SK-N-SH (cell line): ENCODE measurements around the gene PLPP6. TPM values are rescaled to one million over a fixed set of nuclear protein-coding genes. Genes with fewer than 3 reads are reported as not detected.

Experiments used
- CTCF ChIA-PET: fragments of 300-600, 350-600 bp; formaldehyde crosslinking; extraction: SDS; loops from one replicate; lab custom pipeline; 2021; lab: Yijun Ruan, JAX
- POLR2A ChIA-PET: fragments of 350-600 bp; sonication (Branson Sonifier 250); formaldehyde crosslinking; extraction: SDS; loops from one replicate; lab custom pipeline; 2020; ENCODE audit warnings: antibody characterized with exemption, inconsistent platforms; lab: Yijun Ruan, JAX
- DNase-seq: peaks from one replicate; pipeline ENCODE4 v3.0.0; 2012
- H2AFZ ChIP-seq: fragments of 200-600 bp; sonication (generic); 2 replicates; pipeline ENCODE4 v1.8.1; 2016; ENCODE audit warnings: antibody characterized with exemption, mild to moderate bottlenecking, low read depth
- H3F3A ChIP-seq: fragments of 200-600 bp; sonication (generic); replicated peaks from 2 replicates; pipeline ENCODE3; 2016; ENCODE audit warnings: antibody characterized with exemption, mild to moderate bottlenecking; ENCODE audit not compliant: insufficient read depth
- H3K27ac ChIP-seq, 2 experiments: fragments of 200-500 bp in 1 of 2; fragments of 200-600 bp in 1 of 2; sonication (Bioruptor generic) in 1 of 2; sonication (generic), shearing (Covaris generic) in 1 of 2; 2 replicates each; pipeline versions ENCODE4 v1.5.1 to v1.6.1; 2014 to 2016; ENCODE audit warnings: low read depth in 2 of 2, inconsistent platforms in 1 of 2, low read length in 1 of 2, mild to moderate bottlenecking in 1 of 2, mixed read lengths in 1 of 2
- H3K27me3 ChIP-seq: fragments of 200-600 bp; sonication (generic), shearing (Covaris generic); 2 replicates; pipeline ENCODE4 v1.6.1; 2016; ENCODE audit warnings: mixed run types; ENCODE audit not compliant: insufficient read depth
- H3K36me3 ChIP-seq, 2 experiments: fragments of 200-500 bp in 1 of 2; fragments of 200-600 bp in 1 of 2; sonication (Bioruptor generic) in 1 of 2; sonication (generic) in 1 of 2; replicated peaks in 1 of 2; 2 replicates each; pipeline versions ENCODE3 to v1.5.1; 2014 to 2016; ENCODE audit warnings: low read length in 1 of 2, mild to moderate bottlenecking in 1 of 2; ENCODE audit not compliant: insufficient read depth in 2 of 2, control insufficient read depth in 1 of 2
- H3K4me1 ChIP-seq, 2 experiments: fragments of 200-500 bp in 1 of 2; fragments of 200-600 bp in 1 of 2; sonication (Bioruptor generic) in 1 of 2; sonication (generic), shearing (Covaris generic) in 1 of 2; 2 replicates each; pipeline versions ENCODE4 v1.5.1 to v1.6.1; 2014 to 2016; ENCODE audit warnings: low read depth in 1 of 2, low read length in 1 of 2, mixed run types in 1 of 2; ENCODE audit not compliant: insufficient read depth in 2 of 2, control insufficient read depth in 1 of 2
- H3K4me2 ChIP-seq: fragments of 200-600 bp; sonication (generic), shearing (Covaris generic); 2 replicates; pipeline ENCODE4 v1.6.1; 2017; ENCODE audit warnings: mixed run types
- H3K4me3 ChIP-seq, 2 experiments: fragments of 200-500 bp in 1 of 2; fragments of 200-600 bp in 1 of 2; sonication (Bioruptor generic) in 1 of 2; sonication (generic), shearing (Covaris generic) in 1 of 2; 2 replicates each; pipeline versions ENCODE4 v1.5.1 to v1.8.1; 2014 to 2016; ENCODE audit warnings: low read depth in 2 of 2, inconsistent platforms in 1 of 2, low read length in 1 of 2, mild to moderate bottlenecking in 1 of 2, mixed read lengths in 1 of 2, moderate library complexity in 1 of 2
- H3K79me2 ChIP-seq: fragments of 200-600 bp; sonication (generic); 2 replicates; pipeline ENCODE4 v1.8.1; 2017; ENCODE audit warnings: mild to moderate bottlenecking; ENCODE audit not compliant: insufficient read depth
- H3K9ac ChIP-seq: fragments of 200-600 bp; sonication (generic); 2 replicates; pipeline ENCODE4 v1.6.1; 2017; ENCODE audit warnings: mixed run types
- H3K9me2 ChIP-seq: fragments of 200-600 bp; sonication (generic); 2 replicates; pipeline ENCODE4 v1.6.1; 2017; ENCODE audit warnings: mixed run types
- H3K9me3 ChIP-seq: fragments of 200-600 bp; sonication (generic); 2 replicates; pipeline ENCODE4 v1.6.1; 2017; ENCODE audit warnings: mixed run types, mild to moderate bottlenecking, moderate library complexity
- H4K20me1 ChIP-seq: fragments of 200-600 bp; sonication (generic); 2 replicates; pipeline ENCODE4 v1.6.1; 2017; ENCODE audit warnings: mild to moderate bottlenecking, mixed run types; ENCODE audit not compliant: insufficient read depth
- ELF1 ChIP-seq: IDR thresholded peaks from 2 replicates; pipeline ENCODE4 v1.4.0; 2012
- EZH2phosphoT487 ChIP-seq: fragments of 200-600 bp; sonication (generic); IDR thresholded peaks from 2 replicates; pipeline ENCODE4 v1.6.1; 2017; ENCODE audit warnings: low read depth, mixed run types, mild to moderate bottlenecking, antibody characterized with exemption, moderate library complexity, borderline replicate concordance
- FOSL2 ChIP-seq: IDR thresholded peaks from 2 replicates; pipeline ENCODE4 v1.4.0; 2012; ENCODE audit warnings: low read depth, mild to moderate bottlenecking, moderate library complexity, borderline replicate concordance
- FOXJ3 ChIP-seq: sonication (generic); formaldehyde crosslinking; IDR thresholded peaks from 2 replicates; pipeline ENCODE4 v1.5.1; 2020; ENCODE audit warnings: mild to moderate bottlenecking, missing genetic modification reagents
- GABPA ChIP-seq: IDR thresholded peaks from 2 replicates; pipeline ENCODE4 v1.4.0; 2012; ENCODE audit warnings: low read depth, mild to moderate bottlenecking
- JUND ChIP-seq: IDR thresholded peaks from 2 replicates; pipeline ENCODE4 v1.4.0; 2012
- MXI1 ChIP-seq: IDR thresholded peaks from 2 replicates; pipeline ENCODE4 v1.6.1; 2012; ENCODE audit warnings: mild to moderate bottlenecking, low read depth, low read length, improper control_type of control experiment
- NFIC ChIP-seq: IDR thresholded peaks from 2 replicates; pipeline ENCODE4 v1.4.0; 2012; ENCODE audit warnings: borderline replicate concordance
- NRF1 ChIP-seq: IDR thresholded peaks from 2 replicates; pipeline ENCODE4 v1.6.1; 2012; ENCODE audit warnings: low read depth, mild to moderate bottlenecking, low read length
- POLR2AphosphoS5 ChIP-seq: IDR thresholded peaks from 2 replicates; pipeline ENCODE4 v1.6.1; 2012; ENCODE audit warnings: low read depth, low read length
- RFX5 ChIP-seq: IDR thresholded peaks from 2 replicates; pipeline ENCODE4 v1.6.1; 2012; ENCODE audit warnings: mild to moderate bottlenecking, improper control_type of control experiment, low read length
- SMC3 ChIP-seq: IDR thresholded peaks from 2 replicates; pipeline ENCODE4 v1.6.1; 2012; ENCODE audit warnings: low read depth, low read length, improper control_type of control experiment
- TAF1 ChIP-seq: IDR thresholded peaks from 2 replicates; pipeline ENCODE4 v1.6.1; 2012; ENCODE audit warnings: low read depth, mild to moderate bottlenecking, low read length, moderate library complexity, borderline replicate concordance
- TCF12 ChIP-seq: IDR thresholded peaks from 2 replicates; pipeline ENCODE4 v1.4.0; 2012
- WGBS: methylation state at CpG from one replicate; pipeline ENCODE4 v1.1.6; 2017; ENCODE audit warnings: low lambda C conversion rate; 5-methylcytosine and 5-hydroxymethylcytosine counted together
- polyA plus RNA-seq, 3 experiments: library from polyadenylated mRNA; depleted of rRNA; stranded (reverse); fragments of >200 nt; gene quantifications; 2 replicates each; pipeline ENCODE4 v1.2.3, GENCODE V29; 2012
- TF ChIP-seq, protein P1 (sequence below): IDR thresholded peaks from 2 replicates; pipeline ENCODE4 v1.4.0; 2012; ENCODE audit warnings: low read depth
- TF ChIP-seq, protein P2 (sequence below): IDR thresholded peaks from 2 replicates; pipeline ENCODE4 v1.6.1; 2012; ENCODE audit warnings: mild to moderate bottlenecking, low read depth, low read length, moderate library complexity
- TF ChIP-seq, protein P3 (sequence below): fragments of 150-350 bp; IDR thresholded peaks from 2 replicates; pipeline ENCODE4 v1.6.1; 2017; ENCODE audit warnings: antibody characterized with exemption, low read length, low read depth, borderline replicate concordance
- TF ChIP-seq, protein P4 (sequence below): fragments of 150-350 bp; IDR thresholded peaks from 2 replicates; pipeline ENCODE4 v1.6.1; 2016; ENCODE audit warnings: mild to moderate bottlenecking, low read depth, low read length

Gene PLPP6
- polyA plus RNA-seq, 1 of the 3 experiments (the other 2 are of a cell fraction), result 8.8 TPM

DNA sequence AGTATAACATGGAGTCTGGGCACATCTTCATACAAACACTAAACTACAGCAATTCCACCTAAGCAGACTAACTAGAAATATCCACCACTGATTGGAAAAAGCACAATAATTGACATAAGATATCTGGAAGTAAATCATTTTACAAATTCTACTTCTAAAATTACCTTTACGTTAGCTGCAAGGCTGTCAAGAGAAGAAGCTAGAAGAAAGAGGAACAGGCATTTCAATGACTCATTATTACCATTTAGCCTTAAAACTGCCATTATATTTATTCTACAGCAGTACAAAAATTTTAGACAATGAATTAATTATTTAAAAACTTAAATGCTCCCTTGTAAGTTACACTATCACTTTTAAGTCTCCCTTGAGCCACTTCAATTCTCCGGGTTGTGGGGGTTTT lies 43.4 kb upstream of the PLPP6 start (continued):
- TF ChIP-seq POLR2AphosphoS5, result no peak
- no peak for TF ChIP-seq ELF1

DNA sequence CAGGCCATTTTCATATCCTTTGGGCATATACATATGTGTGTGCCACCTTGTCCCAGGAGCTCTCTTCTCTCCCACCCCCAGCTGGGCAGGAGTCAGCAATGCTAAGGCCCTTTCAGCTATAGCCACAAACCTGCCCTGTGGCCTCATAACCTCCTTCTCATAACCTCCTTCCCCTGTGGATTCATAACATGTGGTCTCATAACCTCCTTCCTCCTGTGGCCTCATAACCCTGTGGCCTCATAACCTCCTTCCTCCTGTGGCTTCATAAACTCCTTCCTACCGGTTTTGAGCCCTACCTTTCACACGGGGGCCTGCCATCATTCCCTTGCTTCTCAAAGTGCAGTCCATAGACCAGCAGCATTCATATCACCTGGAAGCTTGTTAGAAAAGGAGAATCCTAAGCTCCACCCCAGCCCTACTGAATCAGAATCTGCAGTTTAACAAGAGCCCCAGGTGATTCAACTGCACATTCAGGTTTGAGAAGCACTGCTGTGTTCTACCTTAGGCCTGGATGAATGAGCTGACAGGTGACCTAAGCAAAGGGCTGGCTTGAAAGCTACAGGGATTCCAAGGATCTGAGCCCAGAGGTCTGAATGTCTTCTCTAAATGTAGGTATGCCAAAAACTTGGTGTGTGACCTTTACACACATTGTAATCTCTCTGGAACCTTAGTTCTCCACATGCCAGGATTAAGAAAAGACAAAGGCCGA lies 41.9 kb upstream of the PLPP6 start:
- H3F3A ChIP-seq, result no peaks in the 10 kb centered on the region

DNA sequence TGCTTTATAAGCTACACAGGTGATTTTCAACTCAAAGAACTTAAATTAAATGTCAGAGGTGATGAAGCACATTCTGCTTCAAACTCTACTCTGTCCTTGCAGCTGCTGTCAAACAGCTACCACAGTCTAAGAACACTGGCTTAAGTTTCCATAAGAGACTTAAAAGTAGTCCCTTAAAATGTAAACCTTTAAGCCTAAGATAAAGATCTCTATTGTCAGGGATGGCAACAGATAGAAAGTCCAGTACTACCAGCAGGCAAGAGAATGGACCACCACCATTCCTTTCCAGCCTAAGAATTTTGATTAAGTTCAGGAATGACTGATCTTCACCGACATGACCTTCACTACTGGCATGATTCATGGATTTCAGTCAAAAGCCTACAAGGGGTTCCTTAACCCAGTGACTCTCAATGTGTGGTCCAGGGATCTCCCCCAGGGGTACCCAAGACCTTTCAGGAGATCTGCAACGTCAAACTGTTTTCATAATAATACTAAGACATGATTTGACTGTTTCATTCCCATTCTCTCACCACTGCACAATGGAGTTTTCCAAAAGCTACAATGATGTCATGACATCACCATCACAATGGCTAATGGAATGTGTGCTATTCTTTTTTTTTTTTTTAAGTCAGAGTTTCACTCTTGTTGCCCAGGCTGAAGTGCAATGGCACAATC lies 41.1 kb upstream of the PLPP6 start:
- no peaks in the 10 kb centered on the region for H3K79me2 ChIP-seq
- WGBS, result 71% methylated on average over 2 of the region's 2 CpGs
- no peaks in the 10 kb centered on the region for H3K36me3 ChIP-seq
- no peaks in the 10 kb centered on the region for H3K9me3 ChIP-seq
- H2AFZ ChIP-seq, result no peak overlapping the region
- H3F3A ChIP-seq, result no peaks in the 10 kb centered on the region
- H3K4me3 ChIP-seq, result no peak overlapping the region
- H3K27ac ChIP-seq, result no peak overlapping the region
- no peak for DNase-seq
- TF ChIP-seq, protein P1, sequence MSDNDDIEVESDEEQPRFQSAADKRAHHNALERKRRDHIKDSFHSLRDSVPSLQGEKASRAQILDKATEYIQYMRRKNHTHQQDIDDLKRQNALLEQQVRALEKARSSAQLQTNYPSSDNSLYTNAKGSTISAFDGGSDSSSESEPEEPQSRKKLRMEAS, result no peak
- TF ChIP-seq GABPA, result no peak
- TF ChIP-seq FOSL2, result no peak
- no peak for TF ChIP-seq EZH2phosphoT487
- TF ChIP-seq, protein P2, sequence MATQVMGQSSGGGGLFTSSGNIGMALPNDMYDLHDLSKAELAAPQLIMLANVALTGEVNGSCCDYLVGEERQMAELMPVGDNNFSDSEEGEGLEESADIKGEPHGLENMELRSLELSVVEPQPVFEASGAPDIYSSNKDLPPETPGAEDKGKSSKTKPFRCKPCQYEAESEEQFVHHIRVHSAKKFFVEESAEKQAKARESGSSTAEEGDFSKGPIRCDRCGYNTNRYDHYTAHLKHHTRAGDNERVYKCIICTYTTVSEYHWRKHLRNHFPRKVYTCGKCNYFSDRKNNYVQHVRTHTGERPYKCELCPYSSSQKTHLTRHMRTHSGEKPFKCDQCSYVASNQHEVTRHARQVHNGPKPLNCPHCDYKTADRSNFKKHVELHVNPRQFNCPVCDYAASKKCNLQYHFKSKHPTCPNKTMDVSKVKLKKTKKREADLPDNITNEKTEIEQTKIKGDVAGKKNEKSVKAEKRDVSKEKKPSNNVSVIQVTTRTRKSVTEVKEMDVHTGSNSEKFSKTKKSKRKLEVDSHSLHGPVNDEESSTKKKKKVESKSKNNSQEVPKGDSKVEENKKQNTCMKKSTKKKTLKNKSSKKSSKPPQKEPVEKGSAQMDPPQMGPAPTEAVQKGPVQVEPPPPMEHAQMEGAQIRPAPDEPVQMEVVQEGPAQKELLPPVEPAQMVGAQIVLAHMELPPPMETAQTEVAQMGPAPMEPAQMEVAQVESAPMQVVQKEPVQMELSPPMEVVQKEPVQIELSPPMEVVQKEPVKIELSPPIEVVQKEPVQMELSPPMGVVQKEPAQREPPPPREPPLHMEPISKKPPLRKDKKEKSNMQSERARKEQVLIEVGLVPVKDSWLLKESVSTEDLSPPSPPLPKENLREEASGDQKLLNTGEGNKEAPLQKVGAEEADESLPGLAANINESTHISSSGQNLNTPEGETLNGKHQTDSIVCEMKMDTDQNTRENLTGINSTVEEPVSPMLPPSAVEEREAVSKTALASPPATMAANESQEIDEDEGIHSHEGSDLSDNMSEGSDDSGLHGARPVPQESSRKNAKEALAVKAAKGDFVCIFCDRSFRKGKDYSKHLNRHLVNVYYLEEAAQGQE, result no peak
- no peak for TF ChIP-seq NFIC
- TF ChIP-seq TCF12, result no peak
- TF ChIP-seq SMC3, result no peak
- TF ChIP-seq MXI1, result no peak
- no peak for TF ChIP-seq NRF1
- TF ChIP-seq, protein P3, sequence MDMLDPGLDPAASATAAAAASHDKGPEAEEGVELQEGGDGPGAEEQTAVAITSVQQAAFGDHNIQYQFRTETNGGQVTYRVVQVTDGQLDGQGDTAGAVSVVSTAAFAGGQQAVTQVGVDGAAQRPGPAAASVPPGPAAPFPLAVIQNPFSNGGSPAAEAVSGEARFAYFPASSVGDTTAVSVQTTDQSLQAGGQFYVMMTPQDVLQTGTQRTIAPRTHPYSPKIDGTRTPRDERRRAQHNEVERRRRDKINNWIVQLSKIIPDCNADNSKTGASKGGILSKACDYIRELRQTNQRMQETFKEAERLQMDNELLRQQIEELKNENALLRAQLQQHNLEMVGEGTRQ, result no peak
- no peak for TF ChIP-seq TAF1
- no peak for TF ChIP-seq RFX5
- TF ChIP-seq, protein P4, sequence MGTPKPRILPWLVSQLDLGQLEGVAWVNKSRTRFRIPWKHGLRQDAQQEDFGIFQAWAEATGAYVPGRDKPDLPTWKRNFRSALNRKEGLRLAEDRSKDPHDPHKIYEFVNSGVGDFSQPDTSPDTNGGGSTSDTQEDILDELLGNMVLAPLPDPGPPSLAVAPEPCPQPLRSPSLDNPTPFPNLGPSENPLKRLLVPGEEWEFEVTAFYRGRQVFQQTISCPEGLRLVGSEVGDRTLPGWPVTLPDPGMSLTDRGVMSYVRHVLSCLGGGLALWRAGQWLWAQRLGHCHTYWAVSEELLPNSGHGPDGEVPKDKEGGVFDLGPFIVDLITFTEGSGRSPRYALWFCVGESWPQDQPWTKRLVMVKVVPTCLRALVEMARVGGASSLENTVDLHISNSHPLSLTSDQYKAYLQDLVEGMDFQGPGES, result no peak
- no peaks in the 10 kb centered on the region for H3K4me1 ChIP-seq
- no peaks in the 10 kb centered on the region for H3K9me2 ChIP-seq
- no peak overlapping the region for H3K4me2 ChIP-seq
- ChIA-PET POLR2A (no interaction called here), CTCF (interaction anchor here (2.0 kb wide), 1 partner anchor 19 kb away, joined by 7 read pairs; no protein-coding TSS in a partner anchor)
- H3K9ac ChIP-seq, result no peak overlapping the region
- H3K27me3 ChIP-seq, result no peaks in the 10 kb centered on the region
- no peaks in the 10 kb centered on the region for H4K20me1 ChIP-seq

More for the DNA sequence above, 41.9 kb upstream of the PLPP6 start:
- Histone ChIP-seq H3K9me3 (no peaks in the 10 kb centered on the region), H2AFZ (no peak overlapping the region), H3K79me2 (no peaks in the 10 kb centered on the region), H3K9ac (no peak overlapping the region), H3K4me3 (no peak overlapping the region), H3K27me3 (no peaks in the 10 kb centered on the region), H4K20me1 (no peaks in the 10 kb centered on the region), H3K4me1 (no peaks in the 10 kb centered on the region), H3K27ac (no peak overlapping the region), H3K4me2 (no peak overlapping the region), H3K9me2 (no peaks in the 10 kb centered on the region), H3K36me3 (no peaks in the 10 kb centered on the region)
- no peak for DNase-seq
- CTCF ChIA-PET, result interaction anchor here (1.3 to 2.0 kb wide), 2 partner anchors 20 to 26 kb away, joined by 3 to 7 read pairs; no protein-coding TSS in a partner anchor
- TF ChIP-seq FOXJ3 (no peak), JUND (no peak)
- WGBS, result 77% methylated on average over 3 of the region's 3 CpGs
- POLR2A ChIA-PET, result no interaction called here
